Neural progenitor cell (in vitro differentiated cells): ENCODE results near the gene DYRK2. TPM values are rescaled to one million over a fixed set of nuclear protein-coding genes. Genes with fewer than 3 reads are reported as not detected.

ENCODE experiments used
- DNase-seq: peaks from one replicate; pipeline ENCODE4 v3.0.0-alpha.2; 2016; ENCODE audit warnings: low spot score
- H2AFZ ChIP-seq: fragments of 200-600 bp; sonication (generic); replicated peaks from 2 replicates; pipeline ENCODE4 v1.6.1; 2016; ENCODE audit warnings: antibody characterized with exemption
- H3F3A ChIP-seq: fragments of 200-600 bp; sonication (generic); 2 replicates; pipeline ENCODE4 v1.6.1; 2016; ENCODE audit warnings: antibody characterized with exemption, low read depth
- H3K27ac ChIP-seq: fragments of 200-600 bp; sonication (generic); 2 replicates; pipeline ENCODE4 v1.5.1; 2016; ENCODE audit warnings: mild to moderate bottlenecking
- H3K27me3 ChIP-seq: fragments of 200-600 bp; sonication (generic); 2 replicates; pipeline ENCODE4 v1.6.1; 2016; ENCODE audit warnings: mild to moderate bottlenecking, moderate library complexity
- H3K36me3 ChIP-seq: fragments of 200-600 bp; sonication (generic); 2 replicates; pipeline ENCODE4 v1.5.1; 2016
- H3K4me1 ChIP-seq: fragments of 200-600 bp; sonication (generic); 2 replicates; pipeline ENCODE4 v1.6.1; 2016; ENCODE audit warnings: mixed run types
- H3K4me2 ChIP-seq: fragments of 200-600 bp; sonication (generic); 2 replicates; pipeline ENCODE4 v1.6.1; 2016
- H3K4me3 ChIP-seq: fragments of 200-600 bp; sonication (generic); 2 replicates; pipeline ENCODE4 v1.5.1; 2016
- H3K79me2 ChIP-seq: fragments of 200-600 bp; sonication (generic); 2 replicates; pipeline ENCODE4 v1.6.1; 2016; ENCODE audit warnings: low read depth
- H3K9ac ChIP-seq: fragments of 200-600 bp; sonication (generic); 2 replicates; pipeline ENCODE4 v1.6.1; 2016
- H3K9me3 ChIP-seq: fragments of 200-600 bp; sonication (generic); 2 replicates; pipeline ENCODE4 v1.5.1; 2016; ENCODE audit warnings: low read depth
- H4K20me1 ChIP-seq: fragments of 200-600 bp; sonication (generic); 2 replicates; pipeline ENCODE4 v1.6.1; 2016; ENCODE audit warnings: low read depth
- H3K27ac Mint-ChIP-seq: 3 replicates; pipeline ENCODE4 v1.8.0; 2021; ENCODE audit warnings: mixed read lengths
- H3K27me3 Mint-ChIP-seq: 2 replicates; pipeline ENCODE4 v1.8.0; 2022; ENCODE audit warnings: low read depth, mild to moderate bottlenecking, inconsistent platforms, moderate library complexity, mixed read lengths; ENCODE audit not compliant: insufficient read depth
- H3K36me3 Mint-ChIP-seq: 3 replicates; pipeline ENCODE4 v1.8.0; 2021; ENCODE audit warnings: mixed read lengths
- H3K4me1 Mint-ChIP-seq: 3 replicates; pipeline ENCODE4 v1.8.0; 2021; ENCODE audit warnings: mixed read lengths
- H3K4me3 Mint-ChIP-seq: 3 replicates; pipeline ENCODE4 v1.8.0; 2021; ENCODE audit warnings: mild to moderate bottlenecking, moderate library complexity, mixed read lengths
- H3K9me3 Mint-ChIP-seq: 3 replicates; pipeline ENCODE4 v1.8.0; 2020; ENCODE audit warnings: mixed read lengths
- CTCF ChIP-seq: fragments of 200-600 bp; sonication (generic); IDR thresholded peaks from 2 replicates; pipeline ENCODE4 v1.5.1; 2017; ENCODE audit warnings: antibody characterized with exemption, mild to moderate bottlenecking
- EZH2 ChIP-seq: fragments of 200-600 bp; sonication (generic); IDR thresholded peaks from 2 replicates; pipeline ENCODE4 v1.6.1; 2017; ENCODE audit warnings: antibody characterized with exemption, mild to moderate bottlenecking, moderate library complexity
- EZH2phosphoT487 ChIP-seq: fragments of 200-600 bp; sonication (generic); IDR thresholded peaks from 2 replicates; pipeline ENCODE4 v1.6.1; 2017; ENCODE audit warnings: antibody characterized with exemption
- total RNA-seq: library from RNA; depleted of rRNA; stranded (reverse); fragments of >200 nt; gene quantifications from 2 replicates; pipeline ENCODE4 v1.2.3, GENCODE V29; 2015; ENCODE audit warnings: low replicate concordance

DYRK2 gene
- total RNA-seq, 1 donor from 2014 or later = 29.6 TPM

- H2AFZ ChIP-seq = no peak overlapping the region
- H3K4me1 ChIP-seq = no peaks in the 10 kb centered on the region
- H3K27ac ChIP-seq = no peak overlapping the region
- no peaks in the 10 kb centered on the region for H3K79me2 ChIP-seq
- no peaks in the 10 kb centered on the region for H4K20me1 ChIP-seq
- H3K27ac Mint-ChIP-seq = no peak overlapping the region
- DNase-seq = no peak
- no peaks in the 10 kb centered on the region for H3K36me3 ChIP-seq
- no peak overlapping the region for H3K4me2 ChIP-seq
- no peaks in the 10 kb centered on the region for H3K9me3 ChIP-seq
- H3K4me3 ChIP-seq = no peak overlapping the region
- H3K9me3 Mint-ChIP-seq = no peaks in the 10 kb centered on the region
- H3F3A ChIP-seq = no peaks in the 10 kb centered on the region
- H3K4me3 Mint-ChIP-seq = no peak overlapping the region
- TF ChIP-seq CTCF = no peak
- H3K4me1 Mint-ChIP-seq = peaks cover 6% of the 10 kb centered on the region
- no peaks in the 10 kb centered on the region for H3K36me3 Mint-ChIP-seq
- no peaks in the 10 kb centered on the region for H3K27me3 ChIP-seq
- H3K27me3 Mint-ChIP-seq = peaks cover 4% of the 10 kb centered on the region
- no peak overlapping the region for H3K9ac ChIP-seq
Measured at GRCh38 chr12:67640863-67641262, 7.7 kb upstream of the DYRK2 start.

- Histone ChIP-seq H3K27me3 (peaks cover 8% of the 10 kb centered on the region), H3F3A (peaks cover 4% of the 10 kb centered on the region), H3K9ac (no peak overlapping the region), H3K4me3 (no peak overlapping the region), H3K9me3 (no peaks in the 10 kb centered on the region), H3K4me2 (no peak overlapping the region), H3K4me1 (no peaks in the 10 kb centered on the region), H3K27ac (no peak overlapping the region), H2AFZ (no peak overlapping the region), H3K36me3 (no peaks in the 10 kb centered on the region), H3K79me2 (peaks cover 15% of the 10 kb centered on the region), H4K20me1 (peaks cover 3% of the 10 kb centered on the region)
- TF ChIP-seq EZH2phosphoT487 (no peak), EZH2 (no peak), CTCF (no peak)
- no peak for DNase-seq
- H3K27me3 Mint-ChIP-seq = peaks cover 8% of the 10 kb centered on the region
- peaks cover 21% of the 10 kb centered on the region for H3K4me1 Mint-ChIP-seq
- H3K9me3 Mint-ChIP-seq = peaks cover 2% of the 10 kb centered on the region
- H3K27ac Mint-ChIP-seq = no peak overlapping the region
- peaks cover 2% of the 10 kb centered on the region for H3K36me3 Mint-ChIP-seq
- H3K4me3 Mint-ChIP-seq = no peak overlapping the region
Measured at GRCh38 chr12:67645126-67645525, 3.4 kb upstream of the DYRK2 start.

GRCh38 chr12:67645601-67646000, 2.9 kb upstream of the DYRK2 start:
- H3K4me1 Mint-ChIP-seq = peaks cover 22% of the 10 kb centered on the region
- Histone ChIP-seq H3K36me3 (no peaks in the 10 kb centered on the region), H3F3A (peaks cover 4% of the 10 kb centered on the region), H3K9ac (no peak overlapping the region), H3K4me1 (no peaks in the 10 kb centered on the region), H3K4me3 (no peak overlapping the region), H3K27me3 (peaks cover 8% of the 10 kb centered on the region), H2AFZ (no peak overlapping the region), H4K20me1 (peaks cover 8% of the 10 kb centered on the region), H3K27ac (no peak overlapping the region), H3K79me2 (peaks cover 19% of the 10 kb centered on the region), H3K4me2 (no peak overlapping the region), H3K9me3 (no peaks in the 10 kb centered on the region)
- TF ChIP-seq EZH2 (no peak), EZH2phosphoT487 (no peak), CTCF (no peak)
- peaks cover 5% of the 10 kb centered on the region for H3K36me3 Mint-ChIP-seq
- no peak overlapping the region for H3K4me3 Mint-ChIP-seq
- peaks cover 10% of the 10 kb centered on the region for H3K27me3 Mint-ChIP-seq
- H3K9me3 Mint-ChIP-seq = peaks cover 2% of the 10 kb centered on the region
- no peak for DNase-seq
- no peak overlapping the region for H3K27ac Mint-ChIP-seq
